Neural cell (in vitro differentiated cells): Measurements from ENCODE around the gene AXIN1. TPM values are rescaled to one million over a fixed set of nuclear protein-coding genes. Genes with fewer than 3 reads are reported as not detected.

Experiments
- H2AFZ ChIP-seq: fragments of 200-600, 300-800 bp; sonication (generic), shearing (Covaris generic); 2 replicates; pipeline ENCODE4 v1.6.0; 2014; ENCODE audit warnings: low read depth, mild to moderate bottlenecking, antibody characterized with exemption, low read length, moderate library complexity
- H3F3A ChIP-seq: fragments of 200-600 bp; shearing (Covaris generic); 2 replicates; pipeline ENCODE4 v1.6.1; 2016; ENCODE audit warnings: mild to moderate bottlenecking, moderate library complexity, mixed read lengths, antibody characterized with exemption, low read length; ENCODE audit not compliant: insufficient read depth, poor library complexity, severe bottlenecking
- H3K27ac ChIP-seq: fragments of 200-600, 300-800 bp; sonication (generic), shearing (Covaris generic); 2 replicates; pipeline ENCODE4 v1.5.1; 2014; ENCODE audit warnings: mild to moderate bottlenecking, low read length, moderate library complexity
- H3K27me3 ChIP-seq: fragments of 300-800, 200-600 bp; sonication (generic), shearing (Covaris generic); 2 replicates; pipeline ENCODE4 v1.6.0; 2014; ENCODE audit warnings: mild to moderate bottlenecking, low read depth, low read length, moderate library complexity; ENCODE audit not compliant: insufficient read depth
- H3K36me3 ChIP-seq: fragments of 300-800, 200-600 bp; sonication (generic), shearing (Covaris generic); 2 replicates; pipeline ENCODE4 v1.5.1; 2014; ENCODE audit warnings: mild to moderate bottlenecking, antibody characterized with exemption, low read length, moderate library complexity; ENCODE audit not compliant: insufficient read depth
- H3K4me2 ChIP-seq: fragments of 300-800, 200-600 bp; sonication (generic), shearing (Covaris generic); 2 replicates; pipeline ENCODE4 v1.6.0; 2014; ENCODE audit warnings: mild to moderate bottlenecking, low read length
- H3K4me3 ChIP-seq: fragments of 300-800, 200-600 bp; sonication (generic), shearing (Covaris generic); 2 replicates; pipeline ENCODE4 v1.5.1; 2014; ENCODE audit warnings: mild to moderate bottlenecking, low read length, moderate library complexity
- H3K79me2 ChIP-seq: fragments of 200-600 bp; shearing (Covaris generic); replicated peaks from 2 replicates; pipeline ENCODE4 v1.6.0; 2014; ENCODE audit warnings: mild to moderate bottlenecking, low read length, moderate library complexity; ENCODE audit not compliant: insufficient read depth
- H3K9ac ChIP-seq: fragments of 300-800, 200-600 bp; sonication (generic), shearing (Covaris generic); 2 replicates; pipeline ENCODE4 v1.6.1; 2016; ENCODE audit warnings: mild to moderate bottlenecking, low read length, mixed read lengths
- H3K9me2 ChIP-seq: fragments of 200-600 bp; shearing (Covaris generic); 2 replicates; pipeline ENCODE4 v1.6.1; 2016; ENCODE audit warnings: mild to moderate bottlenecking, low read length, mixed read lengths; ENCODE audit not compliant: insufficient read depth
- H3K9me3 ChIP-seq: fragments of 200-600, 300-800 bp; sonication (generic), shearing (Covaris generic); 2 replicates; pipeline ENCODE4 v1.6.1; 2016; ENCODE audit warnings: mild to moderate bottlenecking, mixed run types, low read length, moderate library complexity, mixed read lengths
- H4K20me1 ChIP-seq: fragments of 200-600 bp; shearing (Covaris generic); 2 replicates; pipeline ENCODE4 v1.6.1; 2016; ENCODE audit warnings: mild to moderate bottlenecking, mixed run types; ENCODE audit not compliant: insufficient read depth
- CTCF ChIP-seq: fragments of 450-650 bp; IDR thresholded peaks from 2 replicates; pipeline ENCODE4 v1.5.1; 2014; ENCODE audit warnings: antibody characterized with exemption, mild to moderate bottlenecking, moderate library complexity; ENCODE audit not compliant: poor library complexity, severe bottlenecking
- EP300 ChIP-seq: fragments of 450-650 bp; conservative IDR thresholded peaks from 2 replicates; pipeline ENCODE4 v1.6.1; 2014; ENCODE audit warnings: antibody characterized with exemption, mild to moderate bottlenecking, moderate library complexity; ENCODE audit not compliant: poor library complexity, severe bottlenecking
- EZH2 ChIP-seq: fragments of 200-600, 300-800 bp; shearing (Covaris generic), sonication (generic); IDR thresholded peaks from 2 replicates; pipeline ENCODE4 v1.6.1; 2014; ENCODE audit warnings: antibody characterized with exemption, low read length, borderline replicate concordance, mild to moderate bottlenecking; ENCODE audit not compliant: insufficient read depth, poor library complexity, severe bottlenecking
- MXI1 ChIP-seq: fragments of 450-650 bp; conservative IDR thresholded peaks from 2 replicates; pipeline ENCODE4 v1.6.1; 2014; ENCODE audit warnings: antibody characterized with exemption, mild to moderate bottlenecking; ENCODE audit not compliant: poor library complexity, severe bottlenecking
- POLR2AphosphoS5 ChIP-seq: IDR thresholded peaks from 2 replicates; pipeline ENCODE4 v1.6.1; 2012
- RAD21 ChIP-seq: fragments of 450-650 bp; conservative IDR thresholded peaks from 2 replicates; pipeline ENCODE4 v1.6.1; 2014; ENCODE audit warnings: antibody characterized with exemption, mild to moderate bottlenecking, moderate library complexity
- SMC3 ChIP-seq: fragments of 450-650 bp; conservative IDR thresholded peaks from 2 replicates; pipeline ENCODE4 v1.6.1; 2014; ENCODE audit warnings: antibody characterized with exemption, mild to moderate bottlenecking, moderate library complexity; ENCODE audit not compliant: poor library complexity
- TAF1 ChIP-seq: IDR thresholded peaks from 2 replicates; pipeline ENCODE4 v1.6.1; 2012; ENCODE audit warnings: low read depth
- polyA plus RNA-seq: library from polyadenylated mRNA; depleted of rRNA; stranded (reverse); fragments of >200 nt; gene quantifications from 2 replicates; pipeline ENCODE4 v1.2.3, GENCODE V29; 2014
- TF ChIP-seq, protein P1 (sequence below): IDR thresholded peaks from 2 replicates; pipeline ENCODE4 v1.6.1; 2012; ENCODE audit warnings: borderline replicate concordance

The AXIN1 gene
- polyA plus RNA-seq, 1 donor from 2014 or later: 30.5 TPM

- no peaks in the 10 kb centered on the region for H3K9me2 ChIP-seq
- H4K20me1 ChIP-seq: no peaks in the 10 kb centered on the region
- H3K4me3 ChIP-seq: no peak overlapping the region
- no peaks in the 10 kb centered on the region for H3F3A ChIP-seq
- no peaks in the 10 kb centered on the region for H3K79me2 ChIP-seq
- H3K27ac ChIP-seq: no peak overlapping the region
- TF ChIP-seq SMC3: no peak
- no peak for TF ChIP-seq MXI1
- TF ChIP-seq POLR2AphosphoS5: no peak
- no peak for TF ChIP-seq TAF1
- TF ChIP-seq EZH2: no peak
- no peak for TF ChIP-seq CTCF
- TF ChIP-seq RAD21: no peak
- no peak overlapping the region for H3K4me2 ChIP-seq
- no peak overlapping the region for H3K9ac ChIP-seq
- no peaks in the 10 kb centered on the region for H3K9me3 ChIP-seq
- H2AFZ ChIP-seq: no peak overlapping the region
- H3K36me3 ChIP-seq: no peaks in the 10 kb centered on the region
- no peaks in the 10 kb centered on the region for H3K27me3 ChIP-seq
These were observed 86.8 kb downstream of the AXIN1 start for GRCh38 chr16:265711-266110.

GRCh38 chr16:265002-265529, 87.5 kb downstream of the AXIN1 start:
- no peaks in the 10 kb centered on the region for H4K20me1 ChIP-seq
- H3K36me3 ChIP-seq: no peaks in the 10 kb centered on the region
- H3K9me3 ChIP-seq: no peaks in the 10 kb centered on the region
- no peak overlapping the region for H3K9ac ChIP-seq
- no peak overlapping the region for H3K4me2 ChIP-seq
- H3F3A ChIP-seq: no peaks in the 10 kb centered on the region
- no peak overlapping the region for H2AFZ ChIP-seq
- H3K4me3 ChIP-seq: no peak overlapping the region
- TF ChIP-seq MXI1: no peak
- TF ChIP-seq SMC3: no peak
- TF ChIP-seq CTCF: no peak
- TF ChIP-seq EZH2: no peak
- H3K9me2 ChIP-seq: no peaks in the 10 kb centered on the region
- H3K79me2 ChIP-seq: no peaks in the 10 kb centered on the region
- H3K27ac ChIP-seq: no peak overlapping the region
- H3K27me3 ChIP-seq: no peaks in the 10 kb centered on the region

DNA sequence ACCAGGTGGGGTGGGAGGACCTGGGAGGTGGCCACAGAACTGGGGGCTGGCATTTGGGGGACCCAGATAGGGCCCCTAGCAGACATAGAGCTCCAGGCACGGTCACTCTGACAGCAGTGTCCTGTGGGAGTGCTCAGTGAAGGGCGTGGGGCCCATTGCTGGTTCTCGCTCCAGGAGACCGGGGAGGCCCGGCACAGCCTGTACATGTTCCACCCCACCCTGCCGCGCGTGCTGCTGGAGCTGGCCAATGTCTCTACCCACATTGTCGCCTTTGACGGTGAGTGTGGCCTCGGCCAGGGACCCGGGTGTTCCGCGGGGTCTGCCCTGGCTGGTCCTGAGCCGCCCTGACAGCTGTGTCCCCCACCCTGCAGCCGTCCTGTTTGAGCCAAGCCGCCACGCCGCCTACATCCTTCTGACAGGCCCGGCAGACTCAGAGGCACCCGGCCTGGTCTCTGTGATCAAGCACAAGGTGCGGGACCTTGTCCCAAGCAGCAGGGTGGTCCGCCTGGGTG, 88.0 kb downstream of the AXIN1 start:
- no peaks in the 10 kb centered on the region for H4K20me1 ChIP-seq
- no peaks in the 10 kb centered on the region for H3K79me2 ChIP-seq
- H3F3A ChIP-seq: no peaks in the 10 kb centered on the region
- no peak overlapping the region for H2AFZ ChIP-seq
- no peaks in the 10 kb centered on the region for H3K27me3 ChIP-seq
- no peaks in the 10 kb centered on the region for H3K36me3 ChIP-seq
- no peak overlapping the region for H3K9ac ChIP-seq
- H3K9me2 ChIP-seq: no peaks in the 10 kb centered on the region
- no peak for TF ChIP-seq CTCF
- TF ChIP-seq EZH2: no peak
- TF ChIP-seq RAD21: no peak
- no peak for TF ChIP-seq POLR2AphosphoS5
- TF ChIP-seq TAF1: no peak
- no peak for TF ChIP-seq SMC3
- no peak for TF ChIP-seq EP300
- TF ChIP-seq, protein P1, sequence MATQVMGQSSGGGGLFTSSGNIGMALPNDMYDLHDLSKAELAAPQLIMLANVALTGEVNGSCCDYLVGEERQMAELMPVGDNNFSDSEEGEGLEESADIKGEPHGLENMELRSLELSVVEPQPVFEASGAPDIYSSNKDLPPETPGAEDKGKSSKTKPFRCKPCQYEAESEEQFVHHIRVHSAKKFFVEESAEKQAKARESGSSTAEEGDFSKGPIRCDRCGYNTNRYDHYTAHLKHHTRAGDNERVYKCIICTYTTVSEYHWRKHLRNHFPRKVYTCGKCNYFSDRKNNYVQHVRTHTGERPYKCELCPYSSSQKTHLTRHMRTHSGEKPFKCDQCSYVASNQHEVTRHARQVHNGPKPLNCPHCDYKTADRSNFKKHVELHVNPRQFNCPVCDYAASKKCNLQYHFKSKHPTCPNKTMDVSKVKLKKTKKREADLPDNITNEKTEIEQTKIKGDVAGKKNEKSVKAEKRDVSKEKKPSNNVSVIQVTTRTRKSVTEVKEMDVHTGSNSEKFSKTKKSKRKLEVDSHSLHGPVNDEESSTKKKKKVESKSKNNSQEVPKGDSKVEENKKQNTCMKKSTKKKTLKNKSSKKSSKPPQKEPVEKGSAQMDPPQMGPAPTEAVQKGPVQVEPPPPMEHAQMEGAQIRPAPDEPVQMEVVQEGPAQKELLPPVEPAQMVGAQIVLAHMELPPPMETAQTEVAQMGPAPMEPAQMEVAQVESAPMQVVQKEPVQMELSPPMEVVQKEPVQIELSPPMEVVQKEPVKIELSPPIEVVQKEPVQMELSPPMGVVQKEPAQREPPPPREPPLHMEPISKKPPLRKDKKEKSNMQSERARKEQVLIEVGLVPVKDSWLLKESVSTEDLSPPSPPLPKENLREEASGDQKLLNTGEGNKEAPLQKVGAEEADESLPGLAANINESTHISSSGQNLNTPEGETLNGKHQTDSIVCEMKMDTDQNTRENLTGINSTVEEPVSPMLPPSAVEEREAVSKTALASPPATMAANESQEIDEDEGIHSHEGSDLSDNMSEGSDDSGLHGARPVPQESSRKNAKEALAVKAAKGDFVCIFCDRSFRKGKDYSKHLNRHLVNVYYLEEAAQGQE: no peak
- TF ChIP-seq MXI1: no peak
- no peaks in the 10 kb centered on the region for H3K9me3 ChIP-seq
- H3K4me2 ChIP-seq: no peak overlapping the region
- no peak overlapping the region for H3K4me3 ChIP-seq
- H3K27ac ChIP-seq: no peak overlapping the region
